Right lobe of liver (tissue), 4 donors: ENCODE results near the gene NOL11.

ENCODE experiments used
- POLR2A ChIP-seq: fragments of 450-650 bp; IDR thresholded peaks from one replicate; pipeline ENCODE4 v1.6.1; 2017; ENCODE audit warnings: antibody characterized with exemption, mild to moderate bottlenecking
- TF ChIP-seq, protein P1 (sequence below), 4 donors: fragments of 200-600 bp in 3 of 4; fragments of 450-650 bp in 1 of 4; IDR thresholded peaks; one replicate each; pipeline versions ENCODE4 v1.5.1 to v1.8.0; 2016 to 2022; ENCODE audit warnings: antibody characterized with exemption in 4 of 4, mild to moderate bottlenecking in 2 of 4
- donor health status: DM: no; HTN: no; CAD: no.
- donor health status: DM: no; HTN: no; CAD: no.
- donor health status: DM: no; HTN: yes; CAD: no.

DNA sequence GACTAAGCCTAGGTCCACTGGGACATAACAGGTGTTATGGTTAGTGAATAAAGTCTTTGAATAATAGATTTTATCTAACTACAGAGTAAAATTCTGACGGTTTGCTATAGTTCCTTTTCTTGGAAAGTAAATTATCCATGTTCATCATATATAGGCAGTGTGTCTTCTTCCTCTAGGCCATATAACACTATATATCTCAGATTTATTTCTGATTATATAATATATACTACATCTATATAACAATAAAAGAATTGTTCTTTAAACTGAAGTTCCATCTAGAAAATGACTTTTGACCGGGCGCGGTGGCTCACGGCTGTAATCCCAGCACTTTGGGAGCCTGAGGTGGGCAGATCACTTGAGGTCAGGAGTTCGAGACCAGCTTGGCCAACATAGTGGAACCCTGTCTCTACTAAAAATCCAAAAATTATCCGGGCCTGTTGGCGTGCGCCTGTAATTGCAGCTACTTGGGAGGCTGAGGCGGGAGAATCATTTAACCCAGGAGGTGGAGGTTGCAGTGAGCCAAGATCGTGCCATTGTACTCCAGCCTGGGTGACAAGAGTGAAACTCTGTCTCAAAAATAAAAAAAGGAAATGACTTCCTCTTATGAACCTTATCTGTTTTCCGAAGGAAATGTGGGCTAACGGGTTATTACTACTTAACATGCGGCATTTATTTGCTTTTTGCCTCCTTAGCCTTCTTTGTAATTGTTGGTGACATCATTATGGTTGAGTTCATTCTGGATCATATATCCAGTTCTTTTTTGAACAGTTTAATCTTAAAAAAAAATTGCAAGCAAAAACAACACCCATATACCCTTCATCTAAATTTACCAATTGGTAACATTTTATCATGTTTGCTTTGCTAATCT lies 29.2 kb downstream of the NOL11 start:
- TF ChIP-seq, protein P1, sequence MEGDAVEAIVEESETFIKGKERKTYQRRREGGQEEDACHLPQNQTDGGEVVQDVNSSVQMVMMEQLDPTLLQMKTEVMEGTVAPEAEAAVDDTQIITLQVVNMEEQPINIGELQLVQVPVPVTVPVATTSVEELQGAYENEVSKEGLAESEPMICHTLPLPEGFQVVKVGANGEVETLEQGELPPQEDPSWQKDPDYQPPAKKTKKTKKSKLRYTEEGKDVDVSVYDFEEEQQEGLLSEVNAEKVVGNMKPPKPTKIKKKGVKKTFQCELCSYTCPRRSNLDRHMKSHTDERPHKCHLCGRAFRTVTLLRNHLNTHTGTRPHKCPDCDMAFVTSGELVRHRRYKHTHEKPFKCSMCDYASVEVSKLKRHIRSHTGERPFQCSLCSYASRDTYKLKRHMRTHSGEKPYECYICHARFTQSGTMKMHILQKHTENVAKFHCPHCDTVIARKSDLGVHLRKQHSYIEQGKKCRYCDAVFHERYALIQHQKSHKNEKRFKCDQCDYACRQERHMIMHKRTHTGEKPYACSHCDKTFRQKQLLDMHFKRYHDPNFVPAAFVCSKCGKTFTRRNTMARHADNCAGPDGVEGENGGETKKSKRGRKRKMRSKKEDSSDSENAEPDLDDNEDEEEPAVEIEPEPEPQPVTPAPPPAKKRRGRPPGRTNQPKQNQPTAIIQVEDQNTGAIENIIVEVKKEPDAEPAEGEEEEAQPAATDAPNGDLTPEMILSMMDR (IDR thresholded peaks at IDR 0.05), result no peak
- TF ChIP-seq POLR2A, result no peak
